GM19193 (cell line): ENCODE data around the gene NLK.

Source experiments
- POLR2A ChIP-seq: IDR thresholded peaks from 4 replicates; pipeline ENCODE4 v1.6.1; 2011; ENCODE audit not compliant: insufficient read depth, insufficient read length; ENCODE audit errors: extremely low read depth

NLK gene

GRCh38 chr17:28142305-28142704 is 99.8 kb downstream of the NLK start:
- TF ChIP-seq POLR2A, result no peak

- TF ChIP-seq POLR2A, result no peak
Measured at GRCh38 chr17:28144019-28144418, 101.5 kb downstream of the NLK start.

GRCh38 chr17:28145348-28145747 is 102.9 kb downstream of the NLK start:
- no peak for TF ChIP-seq POLR2A

GRCh38 chr17:28147017-28147416 is 104.5 kb downstream of the NLK start:
- no peak for TF ChIP-seq POLR2A

- no peak for TF ChIP-seq POLR2A
Measured at GRCh38 chr17:28151001-28151400, 108.5 kb downstream of the NLK start.

- no peak for TF ChIP-seq POLR2A
Measured at GRCh38 chr17:28154214-28154613, 111.7 kb downstream of the NLK start.

- TF ChIP-seq POLR2A, result no peak
Measured at GRCh38 chr17:28159004-28159403, 116.5 kb downstream of the NLK start.

GRCh38 chr17:28159924-28160323 is 117.4 kb downstream of the NLK start:
- no peak for TF ChIP-seq POLR2A

GRCh38 chr17:28160610-28161009 is 118.1 kb downstream of the NLK start:
- TF ChIP-seq POLR2A, result no peak

- TF ChIP-seq POLR2A, result no peak
Measured at GRCh38 chr17:28161311-28161710, 118.8 kb downstream of the NLK start.

GRCh38 chr17:28166478-28166877 is 124.0 kb downstream of the NLK start:
- no peak for TF ChIP-seq POLR2A

- TF ChIP-seq POLR2A, result no peak
Measured at GRCh38 chr17:28169621-28170349, 127.3 kb downstream of the NLK start.

GRCh38 chr17:28170771-28171170 is 128.3 kb downstream of the NLK start:
- TF ChIP-seq POLR2A, result no peak

- TF ChIP-seq POLR2A, result no peak
Measured at GRCh38 chr17:28173031-28173561, 130.6 kb downstream of the NLK start.

- no peak for TF ChIP-seq POLR2A
Measured at GRCh38 chr17:28173801-28174200, 131.3 kb downstream of the NLK start.

GRCh38 chr17:28174352-28175046 is 132.0 kb downstream of the NLK start:
- TF ChIP-seq POLR2A, result no peak
